ENCODE data around the gene EXOSC2.

EXOSC2 gene

DNA sequence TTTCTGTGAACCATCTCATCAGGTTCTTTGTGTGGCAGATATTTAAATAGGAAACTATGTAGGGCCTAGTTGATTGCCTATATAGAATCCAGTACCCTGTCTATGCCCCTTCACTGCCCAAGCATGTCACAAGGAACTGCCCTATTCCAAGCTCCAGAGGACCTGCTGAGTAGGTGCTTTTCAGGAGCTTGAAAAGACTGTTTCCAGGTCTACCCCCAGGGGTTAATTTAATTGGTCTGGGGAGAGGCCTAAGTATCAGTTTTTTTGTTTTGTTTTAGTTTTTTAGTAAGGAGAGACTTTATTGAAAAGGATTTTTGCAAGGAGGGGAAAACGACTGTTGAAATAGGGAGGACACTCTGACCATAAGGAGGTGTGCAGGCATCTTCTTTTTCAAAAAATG lies 43.3 kb downstream of the EXOSC2 start:
- DNase-seq (ENCODE audit: low read depth in 2 of 2) = no peak

DNA sequence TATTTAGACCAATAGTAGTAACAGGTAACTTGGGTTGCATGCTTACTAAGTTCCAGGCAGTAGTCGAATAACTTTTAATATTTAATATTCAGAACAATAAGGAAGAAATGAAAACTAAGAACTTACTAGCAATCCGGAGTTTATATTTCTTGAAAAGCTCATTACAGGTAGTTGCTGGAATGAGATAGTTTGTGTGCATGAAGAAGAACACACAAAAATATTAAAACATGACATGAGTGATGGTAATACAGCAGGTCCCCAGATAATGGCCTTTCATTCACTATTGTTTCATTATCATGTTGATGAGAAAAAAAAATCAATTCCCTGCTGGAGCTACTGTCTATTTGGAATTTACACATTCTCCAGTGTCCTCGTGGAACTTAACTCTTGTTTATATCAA lies 44.7 kb downstream of the EXOSC2 start:
- DNase-seq (ENCODE audit: low read depth in 2 of 2) = no peak

DNA sequence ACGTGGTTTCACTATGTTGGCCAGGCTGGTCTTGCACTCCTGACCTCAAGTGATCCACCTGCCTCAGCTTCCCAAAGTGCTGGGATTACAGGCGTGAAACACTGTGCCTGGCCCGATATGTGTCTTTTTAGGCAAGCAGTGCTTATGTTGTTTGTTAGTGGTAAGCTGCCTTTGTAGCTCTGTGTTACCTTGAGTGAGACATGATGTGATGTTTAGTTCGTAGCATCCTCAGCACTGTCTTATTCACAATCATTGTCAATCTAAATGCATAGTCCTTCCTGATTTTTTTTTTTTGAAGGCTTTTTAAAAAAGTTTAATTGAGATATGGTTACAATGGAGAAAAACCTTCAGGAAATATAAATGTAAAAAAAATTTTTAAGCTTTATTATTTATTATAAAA lies 45.5 kb downstream of the EXOSC2 start:
- no peak for DNase-seq (ENCODE audit: low read depth in 2 of 2)

DNA sequence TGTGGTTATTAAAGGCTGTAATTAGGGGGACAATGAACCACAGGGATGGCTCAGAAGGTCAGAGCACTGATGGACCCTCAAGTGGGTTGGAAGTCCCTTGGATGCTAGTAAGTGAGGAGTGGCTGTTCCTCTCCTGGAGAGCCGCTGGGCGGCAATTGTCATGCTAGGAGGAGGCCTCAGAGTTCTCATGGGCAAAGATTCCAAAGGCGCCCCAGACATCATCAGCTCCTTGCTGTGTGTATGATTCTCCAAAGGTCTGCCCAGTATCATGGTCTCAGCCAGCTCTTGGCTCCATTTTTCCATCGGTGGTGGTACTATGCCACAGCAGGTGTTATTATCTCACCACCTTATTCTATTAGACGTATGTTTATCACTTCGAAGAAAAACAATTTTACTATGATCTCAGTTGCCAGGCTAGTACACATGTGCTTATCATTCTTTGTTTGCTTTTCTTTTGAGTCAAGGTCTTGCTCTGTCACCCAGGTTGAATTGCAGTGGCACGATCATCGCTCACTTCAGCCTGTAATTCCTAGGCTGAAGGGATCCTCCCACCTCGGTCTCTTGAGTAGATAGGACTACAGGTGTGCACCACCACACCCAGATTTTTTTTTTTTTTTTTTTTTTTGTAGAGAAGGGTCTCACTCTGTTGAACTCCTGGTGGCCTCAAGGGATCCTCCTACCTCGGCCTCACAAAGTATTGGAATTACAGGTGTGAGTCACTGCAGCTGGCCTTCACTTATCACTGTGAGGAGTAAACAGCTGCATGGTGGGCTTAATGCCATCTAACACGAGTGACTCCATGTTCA lies 46.8 kb downstream of the EXOSC2 start:
- DNase-seq (ENCODE audit: low read depth in 2 of 2) = no peak

DNA sequence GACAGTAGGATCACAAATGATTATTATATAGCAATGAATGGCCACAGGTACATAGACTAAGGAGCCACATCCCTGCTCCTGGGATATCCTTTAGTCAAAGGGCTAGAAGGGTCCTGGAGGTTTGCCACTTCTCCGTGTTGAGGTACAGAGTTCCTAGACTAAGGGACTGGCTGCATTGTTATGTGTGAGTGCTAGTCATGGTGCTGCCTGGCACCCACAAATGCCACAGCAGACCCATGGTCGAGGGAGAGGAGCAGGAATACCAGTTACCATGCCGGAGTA lies 47.4 kb downstream of the EXOSC2 start:
- DNase-seq (ENCODE audit: low read depth in 2 of 2) = no peak

DNA sequence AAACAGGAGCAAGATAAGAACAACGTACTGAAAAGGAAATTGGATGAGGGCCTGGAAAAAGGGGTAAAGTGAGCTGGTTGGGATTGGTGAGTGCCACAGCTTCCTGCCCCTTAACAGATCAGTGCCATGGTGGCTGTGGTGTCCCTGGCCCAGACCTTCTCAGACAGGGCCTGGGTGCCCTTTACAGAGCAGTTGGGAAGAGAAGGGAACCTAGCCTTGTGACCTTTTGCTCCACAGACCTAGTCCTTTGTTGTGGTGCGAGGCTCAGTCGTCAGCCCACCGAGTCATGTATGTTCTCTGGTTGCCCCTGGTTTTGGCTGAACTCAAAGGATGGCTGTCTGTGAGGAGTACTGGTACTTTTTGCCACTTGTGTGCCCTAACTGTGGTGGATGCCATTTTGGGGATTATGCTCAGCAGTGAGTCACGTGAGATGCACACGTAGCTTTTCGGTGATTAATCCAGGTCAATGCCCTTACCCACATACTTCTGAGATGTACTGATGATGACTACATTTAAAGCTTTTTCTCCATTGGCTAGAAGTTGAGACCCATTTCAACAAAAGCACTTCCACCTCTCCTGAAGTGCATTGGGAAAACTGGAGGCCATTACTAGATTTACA lies 48.4 kb downstream of the EXOSC2 start:
- DNase-seq (ENCODE audit: low read depth in 2 of 2) = no peak

DNA sequence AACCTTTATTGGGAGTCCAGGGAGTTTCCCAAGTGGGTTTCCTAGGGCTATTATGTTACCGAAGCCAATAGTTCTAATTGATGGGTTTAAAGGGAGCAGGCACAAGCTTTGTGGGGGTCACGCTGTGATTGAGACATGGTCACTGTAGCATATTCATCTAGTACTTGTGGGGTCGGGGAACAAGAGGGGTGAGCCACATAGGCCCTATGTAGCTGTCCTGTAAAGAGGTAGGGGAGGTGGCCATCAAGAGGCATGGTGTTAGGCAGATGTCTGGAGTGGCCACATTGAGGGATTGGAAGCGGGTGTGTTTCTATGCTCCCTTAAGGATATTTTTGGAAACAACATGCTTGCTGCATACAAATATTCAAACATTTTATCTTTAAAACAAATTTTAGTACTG lies 50.1 kb downstream of the EXOSC2 start:
- DNase-seq (ENCODE audit: low read depth in 2 of 2) = no peak

DNA sequence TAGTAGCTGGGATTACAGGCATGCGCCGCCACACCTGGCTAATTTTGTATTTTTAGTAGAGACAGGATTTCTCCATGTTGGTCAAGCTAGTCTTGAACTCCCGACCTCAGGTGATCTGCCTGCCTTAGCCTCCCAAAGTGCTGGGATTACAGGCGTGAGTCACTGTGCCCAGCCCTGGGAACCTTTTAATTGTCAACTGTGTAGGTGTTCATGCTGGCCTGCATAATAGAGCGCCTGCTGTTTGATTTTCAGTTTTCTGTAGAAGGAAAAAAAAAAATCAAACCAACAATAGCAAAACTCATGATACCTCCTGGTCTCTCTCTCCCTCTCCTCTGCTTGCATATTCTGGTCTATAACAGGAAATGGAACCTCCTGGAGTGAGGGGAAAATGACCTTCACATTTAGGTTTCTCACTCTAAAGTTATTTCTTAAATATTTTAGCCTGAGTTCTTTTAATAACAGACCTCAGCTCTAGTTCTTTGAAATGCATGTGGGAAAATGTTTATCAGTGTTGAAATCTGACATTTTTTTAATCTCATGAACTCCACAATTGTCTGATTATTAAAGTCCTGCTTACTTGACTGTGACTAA lies 51.7 kb downstream of the EXOSC2 start:
- no peak for DNase-seq (ENCODE audit: low read depth in 2 of 2)

DNA sequence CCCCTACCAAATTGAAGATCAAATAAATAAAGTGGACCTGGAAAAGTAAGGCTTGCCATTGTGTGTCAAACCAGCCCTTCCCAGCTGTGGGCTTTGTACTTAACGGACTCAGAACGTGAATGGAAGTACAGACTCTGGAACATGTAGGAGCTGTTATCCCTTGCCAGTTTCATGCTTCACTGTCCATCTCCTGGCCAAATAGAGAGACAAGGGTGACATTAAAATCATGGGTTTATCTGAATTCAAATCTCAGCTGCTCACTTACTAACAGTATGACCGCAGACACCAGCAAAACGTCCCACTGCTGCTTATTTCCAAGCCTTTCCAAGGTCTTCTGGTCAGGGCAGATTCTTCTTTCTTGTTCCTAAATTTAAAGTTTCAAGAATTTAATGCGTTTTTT lies 52.2 kb downstream of the EXOSC2 start:
- DNase-seq (ENCODE audit: low read depth in 2 of 2) = no peak

DNA sequence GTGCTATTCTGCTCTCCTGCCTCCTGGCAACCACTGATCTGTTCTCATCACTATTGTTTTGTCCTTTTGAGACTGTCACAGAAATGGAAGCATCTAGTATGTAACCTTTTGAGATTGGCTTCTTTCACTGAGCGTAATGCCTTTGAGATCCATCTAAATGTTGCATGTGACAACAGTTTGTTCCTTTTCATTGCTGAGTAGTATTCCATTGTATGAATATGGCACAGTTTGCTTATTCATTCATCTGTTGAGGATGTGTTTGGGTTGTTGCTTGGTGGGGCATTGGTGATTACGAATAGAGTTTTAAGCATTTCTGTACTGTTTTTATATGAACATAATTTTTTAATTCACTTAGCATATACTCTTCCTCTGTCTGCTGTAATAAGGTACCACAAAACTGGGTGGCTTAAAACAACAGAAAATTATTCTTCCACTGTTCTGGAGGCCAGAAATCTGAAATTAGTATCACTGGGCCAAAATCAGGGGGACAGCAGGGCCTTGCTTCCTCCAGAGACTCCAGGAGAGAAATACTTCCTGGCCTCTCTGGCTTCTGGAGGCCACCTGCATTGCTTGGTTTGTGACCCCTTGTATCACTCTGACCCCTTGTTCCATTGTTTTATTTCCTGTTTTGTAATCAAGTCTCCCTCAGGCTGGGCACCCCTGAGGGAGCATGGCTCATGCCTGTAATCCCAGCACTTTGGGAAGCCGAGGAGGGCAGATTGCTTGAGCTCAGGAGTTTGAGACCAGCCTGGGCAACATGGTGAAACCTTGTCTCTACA lies 53.0 kb downstream of the EXOSC2 start:
- no peak for DNase-seq (ENCODE audit: low read depth in 2 of 2)

DNA sequence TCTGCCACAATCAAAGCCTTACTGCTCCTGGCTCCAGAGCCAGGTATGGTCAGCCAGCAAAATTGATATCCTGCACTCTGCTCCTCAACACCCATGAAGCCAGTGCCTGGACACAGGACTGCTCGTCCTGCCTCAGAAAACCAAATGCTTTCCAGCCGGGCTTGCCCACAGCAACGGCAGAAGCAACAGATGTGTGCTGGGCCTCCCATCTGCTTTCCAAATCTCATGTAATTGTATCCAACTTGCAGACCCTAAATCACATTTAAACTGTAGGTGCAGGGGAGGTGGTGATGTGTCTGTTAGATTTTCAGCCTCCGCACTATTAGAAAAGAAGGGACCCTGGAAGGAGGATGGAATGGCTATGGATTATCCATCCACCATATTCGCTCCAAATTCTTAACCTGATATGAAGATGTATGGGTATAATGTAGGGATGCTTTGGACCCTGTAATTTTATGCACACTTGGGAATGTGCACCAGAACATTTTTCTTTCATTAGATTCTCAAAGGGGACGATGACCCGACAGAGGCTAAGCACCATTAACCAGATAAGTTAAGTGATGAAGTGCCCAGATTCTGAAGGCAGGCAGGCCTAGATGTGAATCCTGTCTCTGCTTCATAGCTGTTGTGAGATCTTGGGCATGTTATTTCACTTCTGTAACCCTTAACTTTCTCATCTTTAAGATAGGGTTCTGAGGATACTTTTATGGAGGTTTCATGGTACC lies 58.2 kb downstream of the EXOSC2 start:
- DNase-seq (ENCODE audit: low read depth in 2 of 2) = no peak
